SK-N-SH treated with all-trans-retinoic acid at 6 μM for 48 hours (cell line): ENCODE measurements around the gene KAZALD1.

Source experiments
- ATAC-seq: fragments of 200-7000 bp; cut with Tn5 transposase; 3 replicates; pipeline ENCODE4 v1.9.1; 2020; ENCODE audit warnings: mild to moderate bottlenecking, moderate library complexity
- ARNTL ChIP-seq: fragments of 450-650 bp; formaldehyde crosslinking; IDR thresholded peaks from 2 replicates; pipeline ENCODE4 v1.5.0; 2020; ENCODE audit warnings: low read depth, mild to moderate bottlenecking, moderate library complexity, borderline replicate concordance
- BACH2 ChIP-seq: fragments of 250-450 bp; sonication (Bioruptor Pico); IDR thresholded peaks from 2 replicates; pipeline ENCODE4 v1.9.0; 2021; ENCODE audit warnings: mild to moderate bottlenecking, borderline replicate concordance
- CREB5 ChIP-seq: fragments of 250-450 bp; sonication (Bioruptor Pico); IDR thresholded peaks from 2 replicates; pipeline ENCODE4 v1.5.1; 2020; ENCODE audit warnings: low read depth, mild to moderate bottlenecking, moderate library complexity
- CSDC2 ChIP-seq: fragments of 250-450 bp; sonication (Bioruptor Pico); IDR thresholded peaks from 2 replicates; pipeline ENCODE4 v1.5.0; 2020; ENCODE audit warnings: mild to moderate bottlenecking, moderate library complexity
- CSRNP3 ChIP-seq: fragments of 250-450 bp; sonication (Bioruptor Pico); IDR thresholded peaks from 2 replicates; pipeline ENCODE4 v1.5.1; 2021; ENCODE audit warnings: mild to moderate bottlenecking, moderate library complexity
- ESRRG ChIP-seq: fragments of 250-450 bp; sonication (Bioruptor Pico); IDR thresholded peaks from 2 replicates; pipeline ENCODE4 v1.6.1; 2021; ENCODE audit warnings: mild to moderate bottlenecking
- GLIS3 ChIP-seq: fragments of 250-450 bp; sonication (Bioruptor Pico); IDR thresholded peaks from 2 replicates; pipeline ENCODE4 v1.5.0; 2020; ENCODE audit warnings: mild to moderate bottlenecking, moderate library complexity
- ISL1 ChIP-seq: fragments of 250-450 bp; sonication (Bioruptor Pico); IDR thresholded peaks from 2 replicates; pipeline ENCODE4 v2.1.2; 2022; ENCODE audit warnings: mild to moderate bottlenecking, moderate library complexity
- OSR1 ChIP-seq: fragments of 250-450 bp; sonication (Bioruptor Pico); IDR thresholded peaks from 2 replicates; pipeline ENCODE4 v1.8.0; 2022; ENCODE audit warnings: moderate library complexity, mild to moderate bottlenecking, inconsistent platforms
- PATZ1 ChIP-seq: fragments of 250-450 bp; sonication (Bioruptor Pico); IDR thresholded peaks from 2 replicates; pipeline ENCODE4 v1.8.0; 2020; ENCODE audit warnings: mild to moderate bottlenecking, moderate library complexity, borderline replicate concordance
- POU6F1 ChIP-seq: fragments of 250-450 bp; sonication (Bioruptor Pico); IDR thresholded peaks from 2 replicates; pipeline ENCODE4 v1.8.0; 2021; ENCODE audit warnings: low read depth, mild to moderate bottlenecking, moderate library complexity, borderline replicate concordance
- PPARA ChIP-seq: fragments of 250-450 bp; sonication (Bioruptor Pico); IDR thresholded peaks from 2 replicates; pipeline ENCODE4 v1.5.0; 2020; ENCODE audit warnings: mild to moderate bottlenecking, borderline replicate concordance
- RARB ChIP-seq: fragments of 250-450 bp; sonication (Bioruptor Pico); IDR thresholded peaks from 2 replicates; pipeline ENCODE4 v1.8.0; 2021; ENCODE audit warnings: mild to moderate bottlenecking, moderate library complexity
- SNAI2 ChIP-seq: fragments of 250-450 bp; sonication (Bioruptor Pico); IDR thresholded peaks from 2 replicates; pipeline ENCODE4 v1.5.0; 2020; ENCODE audit warnings: mild to moderate bottlenecking, moderate library complexity
- TCF4 ChIP-seq: fragments of 250-450 bp; sonication (Bioruptor Pico); IDR thresholded peaks from 2 replicates; pipeline ENCODE4 v1.8.0; 2021; ENCODE audit warnings: mild to moderate bottlenecking, moderate library complexity, borderline replicate concordance
- TOX ChIP-seq: fragments of 250-450 bp; sonication (Bioruptor Pico); IDR thresholded peaks from 2 replicates; pipeline ENCODE4 v1.8.0; 2021; ENCODE audit warnings: mild to moderate bottlenecking, moderate library complexity, borderline replicate concordance
- TSHZ2 ChIP-seq: fragments of 250-450 bp; sonication (Bioruptor Pico); IDR thresholded peaks from 2 replicates; pipeline ENCODE4 v1.5.0; 2020; ENCODE audit warnings: mild to moderate bottlenecking, moderate library complexity
- ZC3H10 ChIP-seq: fragments of 250-450 bp; sonication (Bioruptor Pico); IDR thresholded peaks from 2 replicates; pipeline ENCODE4 v1.5.1; 2021; ENCODE audit warnings: mild to moderate bottlenecking, moderate library complexity
- ZFP30 ChIP-seq: fragments of 450-650 bp; formaldehyde crosslinking; IDR thresholded peaks from 2 replicates; pipeline ENCODE4 v1.5.0; 2022; ENCODE audit warnings: mild to moderate bottlenecking, moderate library complexity
- ZNF565 ChIP-seq: fragments of 450-650 bp; formaldehyde crosslinking; conservative IDR thresholded peaks from 2 replicates; pipeline ENCODE4 v1.5.0; 2020; ENCODE audit warnings: low read depth, mild to moderate bottlenecking, moderate library complexity
- ZNF70 ChIP-seq: fragments of 450-650 bp; formaldehyde crosslinking; IDR thresholded peaks from 2 replicates; pipeline ENCODE4 v1.5.0; 2020; ENCODE audit warnings: mild to moderate bottlenecking, moderate library complexity

KAZALD1 gene

GRCh38 chr10:101016814-101017213, 45.0 kb upstream of the KAZALD1 start:
- TF ChIP-seq SNAI2 (CRISPR knock-in tag) (no peak), ISL1 (no peak), ZNF70 (CRISPR knock-in tag) (no peak), PATZ1 (CRISPR knock-in tag) (no peak), ZC3H10 (CRISPR knock-in tag) (no peak), ZFP30 (CRISPR knock-in tag) (no peak), OSR1 (CRISPR knock-in tag) (no peak), CREB5 (CRISPR knock-in tag) (no peak), ZNF565 (CRISPR knock-in tag) (no peak), TCF4 (CRISPR knock-in tag) (no peak)
- TF ChIP-seq, all 23 proteins: peak for 0

GRCh38 chr10:101018118-101018599, 43.6 kb upstream of the KAZALD1 start:
- ATAC-seq: no peak
- no peak for TF ChIP-seq CSDC2 (CRISPR knock-in tag)
- TF ChIP-seq TOX: no peak
- no peak for TF ChIP-seq OSR1 (CRISPR knock-in tag)
- no peak for TF ChIP-seq ZFP30 (CRISPR knock-in tag)
- TF ChIP-seq ISL1: no peak
- TF ChIP-seq GLIS3 (CRISPR knock-in tag): no peak
- no peak for TF ChIP-seq RARB (CRISPR knock-in tag)
- no peak for TF ChIP-seq ARNTL (CRISPR knock-in tag)
- no peak for TF ChIP-seq CSRNP3
- TF ChIP-seq ZNF70 (CRISPR knock-in tag): no peak
- no peak for TF ChIP-seq SNAI2 (CRISPR knock-in tag)
- TF ChIP-seq POU6F1: no peak
- no peak for TF ChIP-seq ESRRG (CRISPR knock-in tag)
- TF ChIP-seq BACH2 (CRISPR knock-in tag): no peak
- TF ChIP-seq CREB5 (CRISPR knock-in tag): no peak
- no peak for TF ChIP-seq TSHZ2
- no peak for TF ChIP-seq PPARA (CRISPR knock-in tag)
- TF ChIP-seq ZC3H10 (CRISPR knock-in tag): no peak
- no peak for TF ChIP-seq ZNF565 (CRISPR knock-in tag)
- no peak for TF ChIP-seq PATZ1 (CRISPR knock-in tag)

More at GRCh38 chr10:101016814-101017213, 45.0 kb upstream of the KAZALD1 start:
- ATAC-seq: no peak
